Activated CD8-positive, alpha-beta T cell treated with anti-CD3 and anti-CD28 coated beads for 36 hours (primary cell): Measurements from ENCODE around the gene SSPN. TPM values are rescaled to one million over a fixed set of nuclear protein-coding genes. Genes with fewer than 3 reads are reported as not detected.

Source experiments
- ATAC-seq: fragments of 200-7000 bp; cut with Tn5 transposase; one replicate; pipeline ENCODE4 v1.10.0; 2021; ENCODE audit warnings: mild to moderate bottlenecking, moderate library complexity
- CTCF ChIA-PET: fragments of 350-600 bp; sonication (Branson Sonifier 250); formaldehyde crosslinking; loops from one replicate; lab custom pipeline; 2021; ENCODE audit warnings: antibody characterized with exemption; lab: Charles Lee
- POLR2A ChIA-PET: fragments of 350-600 bp; sonication (Branson Sonifier 250); formaldehyde crosslinking; loops from one replicate; lab custom pipeline; 2021; ENCODE audit warnings: antibody characterized with exemption; lab: Charles Lee
- DNase-seq: peaks from one replicate; pipeline ENCODE4 v3.0.0-alpha.2; 2020
- H3K27ac Mint-ChIP-seq: one replicate; pipeline ENCODE4 v1.8.0; 2021; ENCODE audit warnings: mild to moderate bottlenecking, mixed read lengths
- H3K27me3 Mint-ChIP-seq: one replicate; pipeline ENCODE4 v1.8.0; 2021; ENCODE audit warnings: mixed read lengths
- H3K36me3 Mint-ChIP-seq: one replicate; pipeline ENCODE4 v1.8.0; 2021; ENCODE audit warnings: low read depth, mixed read lengths
- H3K4me1 Mint-ChIP-seq: one replicate; pipeline ENCODE4 v1.8.0; 2021; ENCODE audit warnings: low read depth, mixed read lengths
- H3K4me3 Mint-ChIP-seq: one replicate; pipeline ENCODE4 v1.8.0; 2021; ENCODE audit warnings: mild to moderate bottlenecking, moderate library complexity, mixed read lengths
- H3K9me3 Mint-ChIP-seq: one replicate; pipeline ENCODE4 v1.8.0; 2021; ENCODE audit warnings: mixed read lengths
- CTCF ChIP-seq: fragments of 200-600 bp; IDR thresholded peaks from one replicate; pipeline ENCODE4 v1.8.0; 2022; ENCODE audit warnings: antibody characterized with exemption, mild to moderate bottlenecking
- intact Hi-C: fragments of 100-400 bp; cut with micrococcal nuclease; formaldehyde crosslinking; loops from one replicate; pipeline ENCODE4 v1.10.0; 2022
- total RNA-seq, 2 experiments: library from RNA; stranded (reverse); gene quantifications; one replicate each; pipeline ENCODE4 v1.2.3, GENCODE V29; 2021

SSPN gene
- total RNA-seq, 2 experiments from 2014 or later: not detected

- Mint-ChIP-seq H3K4me1 (no peaks in the 10 kb centered on the region), H3K9me3 (no peaks in the 10 kb centered on the region), H3K27me3 (peaks cover 6% of the 10 kb centered on the region), H3K27ac (no peak overlapping the region), H3K36me3 (no peaks in the 10 kb centered on the region), H3K4me3 (no peak overlapping the region)
- no peak for TF ChIP-seq CTCF
- POLR2A ChIA-PET: no interaction called here
- DNase-seq (no peak), ATAC-seq (no peak)
- CTCF ChIA-PET: interaction anchor here (0.9 kb wide), 1 partner anchor 9 kb away, joined by 4 read pairs; no protein-coding TSS in a partner anchor
- intact Hi-C loops: no loop called here
Measured at GRCh38 chr12:26152507-26153102, 42.8 kb upstream of the SSPN start.

- no peak overlapping the region for H3K4me3 Mint-ChIP-seq
- intact Hi-C loops: no loop called here
- ChIA-PET CTCF (interaction anchor here (0.9 kb wide), 1 partner anchor 10 kb away, joined by 4 read pairs; no protein-coding TSS in a partner anchor), POLR2A (no interaction called here)
- peaks cover 6% of the 10 kb centered on the region for H3K27me3 Mint-ChIP-seq
- no peak overlapping the region for H3K27ac Mint-ChIP-seq
- no peaks in the 10 kb centered on the region for H3K9me3 Mint-ChIP-seq
- H3K36me3 Mint-ChIP-seq: no peaks in the 10 kb centered on the region
- TF ChIP-seq CTCF: no peak
- DNase-seq (no peak), ATAC-seq (no peak)
- H3K4me1 Mint-ChIP-seq: no peaks in the 10 kb centered on the region
Measured at GRCh38 chr12:26153421-26154154, 41.8 kb upstream of the SSPN start.

- no peaks in the 10 kb centered on the region for H3K9me3 Mint-ChIP-seq
- no peak for ATAC-seq
- intact Hi-C loops: no loop called here
- POLR2A ChIA-PET: no interaction called here
- H3K27ac Mint-ChIP-seq: no peak overlapping the region
- no peak overlapping the region for H3K4me3 Mint-ChIP-seq
- no peak for TF ChIP-seq CTCF
- H3K27me3 Mint-ChIP-seq: peaks cover 9% of the 10 kb centered on the region
- H3K4me1 Mint-ChIP-seq: no peaks in the 10 kb centered on the region
- no peak for DNase-seq
- CTCF ChIA-PET: no interaction called here
- H3K36me3 Mint-ChIP-seq: no peaks in the 10 kb centered on the region
Measured at GRCh38 chr12:26156201-26156871, 39.0 kb upstream of the SSPN start.

GRCh38 chr12:26157001-26157400 is 38.4 kb upstream of the SSPN start:
- intact Hi-C loops: no loop called here
- DNase-seq: no peak
- TF ChIP-seq CTCF: no peak
- no peak for ATAC-seq
- Mint-ChIP-seq H3K4me1 (no peaks in the 10 kb centered on the region), H3K36me3 (no peaks in the 10 kb centered on the region), H3K9me3 (no peaks in the 10 kb centered on the region), H3K4me3 (no peak overlapping the region), H3K27me3 (peaks cover 9% of the 10 kb centered on the region), H3K27ac (no peak overlapping the region)
- CTCF ChIA-PET: interaction anchor here (1.0 kb wide), 1 partner anchor 40 kb away, joined by 4 read pairs; no protein-coding TSS in a partner anchor
- POLR2A ChIA-PET: no interaction called here
